Neural progenitor cell (in vitro differentiated cells): ENCODE measurements around the gene CDC25C. TPM values are rescaled to one million over a fixed set of nuclear protein-coding genes. Genes with fewer than 3 reads are reported as not detected.
"Not testable (repeated sequence)": the region's sequence is repeated elsewhere in the genome, so short reads cannot be mapped to it uniquely, and the experiment has no call there.

Experiments used
- DNase-seq: peaks from one replicate; pipeline ENCODE4 v3.0.0-alpha.2; 2016; ENCODE audit warnings: low spot score
- H2AFZ ChIP-seq: fragments of 200-600 bp; sonication (generic); replicated peaks from 2 replicates; pipeline ENCODE4 v1.6.1; 2016; ENCODE audit warnings: antibody characterized with exemption
- H3F3A ChIP-seq: fragments of 200-600 bp; sonication (generic); 2 replicates; pipeline ENCODE4 v1.6.1; 2016; ENCODE audit warnings: antibody characterized with exemption, low read depth
- H3K27ac ChIP-seq: fragments of 200-600 bp; sonication (generic); 2 replicates; pipeline ENCODE4 v1.5.1; 2016; ENCODE audit warnings: mild to moderate bottlenecking
- H3K27me3 ChIP-seq: fragments of 200-600 bp; sonication (generic); 2 replicates; pipeline ENCODE4 v1.6.1; 2016; ENCODE audit warnings: mild to moderate bottlenecking, moderate library complexity
- H3K36me3 ChIP-seq: fragments of 200-600 bp; sonication (generic); 2 replicates; pipeline ENCODE4 v1.5.1; 2016
- H3K4me1 ChIP-seq: fragments of 200-600 bp; sonication (generic); 2 replicates; pipeline ENCODE4 v1.6.1; 2016; ENCODE audit warnings: mixed run types
- H3K4me2 ChIP-seq: fragments of 200-600 bp; sonication (generic); 2 replicates; pipeline ENCODE4 v1.6.1; 2016
- H3K4me3 ChIP-seq: fragments of 200-600 bp; sonication (generic); 2 replicates; pipeline ENCODE4 v1.5.1; 2016
- H3K79me2 ChIP-seq: fragments of 200-600 bp; sonication (generic); 2 replicates; pipeline ENCODE4 v1.6.1; 2016; ENCODE audit warnings: low read depth
- H3K9ac ChIP-seq: fragments of 200-600 bp; sonication (generic); 2 replicates; pipeline ENCODE4 v1.6.1; 2016
- H3K9me3 ChIP-seq: fragments of 200-600 bp; sonication (generic); 2 replicates; pipeline ENCODE4 v1.5.1; 2016; ENCODE audit warnings: low read depth
- H4K20me1 ChIP-seq: fragments of 200-600 bp; sonication (generic); 2 replicates; pipeline ENCODE4 v1.6.1; 2016; ENCODE audit warnings: low read depth
- H3K27ac Mint-ChIP-seq: 3 replicates; pipeline ENCODE4 v1.8.0; 2021; ENCODE audit warnings: mixed read lengths
- H3K27me3 Mint-ChIP-seq: 2 replicates; pipeline ENCODE4 v1.8.0; 2022; ENCODE audit warnings: low read depth, mild to moderate bottlenecking, inconsistent platforms, moderate library complexity, mixed read lengths; ENCODE audit not compliant: insufficient read depth
- H3K36me3 Mint-ChIP-seq: 3 replicates; pipeline ENCODE4 v1.8.0; 2021; ENCODE audit warnings: mixed read lengths
- H3K4me1 Mint-ChIP-seq: 3 replicates; pipeline ENCODE4 v1.8.0; 2021; ENCODE audit warnings: mixed read lengths
- H3K4me3 Mint-ChIP-seq: 3 replicates; pipeline ENCODE4 v1.8.0; 2021; ENCODE audit warnings: mild to moderate bottlenecking, moderate library complexity, mixed read lengths
- H3K9me3 Mint-ChIP-seq: 3 replicates; pipeline ENCODE4 v1.8.0; 2020; ENCODE audit warnings: mixed read lengths
- EZH2 ChIP-seq: fragments of 200-600 bp; sonication (generic); IDR thresholded peaks from 2 replicates; pipeline ENCODE4 v1.6.1; 2017; ENCODE audit warnings: antibody characterized with exemption, mild to moderate bottlenecking, moderate library complexity
- EZH2phosphoT487 ChIP-seq: fragments of 200-600 bp; sonication (generic); IDR thresholded peaks from 2 replicates; pipeline ENCODE4 v1.6.1; 2017; ENCODE audit warnings: antibody characterized with exemption
- total RNA-seq: library from RNA; depleted of rRNA; stranded (reverse); fragments of >200 nt; gene quantifications from 2 replicates; pipeline ENCODE4 v1.2.3, GENCODE V29; 2015; ENCODE audit warnings: low replicate concordance
- TF ChIP-seq, protein P1 (sequence below): fragments of 200-600 bp; sonication (generic); IDR thresholded peaks from 2 replicates; pipeline ENCODE4 v1.5.1; 2017; ENCODE audit warnings: antibody characterized with exemption, mild to moderate bottlenecking

CDC25C gene
- total RNA-seq, 1 donor from 2014 or later, result 48.6 TPM

- TF ChIP-seq, protein P1, sequence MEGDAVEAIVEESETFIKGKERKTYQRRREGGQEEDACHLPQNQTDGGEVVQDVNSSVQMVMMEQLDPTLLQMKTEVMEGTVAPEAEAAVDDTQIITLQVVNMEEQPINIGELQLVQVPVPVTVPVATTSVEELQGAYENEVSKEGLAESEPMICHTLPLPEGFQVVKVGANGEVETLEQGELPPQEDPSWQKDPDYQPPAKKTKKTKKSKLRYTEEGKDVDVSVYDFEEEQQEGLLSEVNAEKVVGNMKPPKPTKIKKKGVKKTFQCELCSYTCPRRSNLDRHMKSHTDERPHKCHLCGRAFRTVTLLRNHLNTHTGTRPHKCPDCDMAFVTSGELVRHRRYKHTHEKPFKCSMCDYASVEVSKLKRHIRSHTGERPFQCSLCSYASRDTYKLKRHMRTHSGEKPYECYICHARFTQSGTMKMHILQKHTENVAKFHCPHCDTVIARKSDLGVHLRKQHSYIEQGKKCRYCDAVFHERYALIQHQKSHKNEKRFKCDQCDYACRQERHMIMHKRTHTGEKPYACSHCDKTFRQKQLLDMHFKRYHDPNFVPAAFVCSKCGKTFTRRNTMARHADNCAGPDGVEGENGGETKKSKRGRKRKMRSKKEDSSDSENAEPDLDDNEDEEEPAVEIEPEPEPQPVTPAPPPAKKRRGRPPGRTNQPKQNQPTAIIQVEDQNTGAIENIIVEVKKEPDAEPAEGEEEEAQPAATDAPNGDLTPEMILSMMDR, result no peak
- no peak for TF ChIP-seq EZH2phosphoT487
- no peak for TF ChIP-seq EZH2
- no peaks in the 10 kb centered on the region for H3K9me3 ChIP-seq
- no peaks in the 10 kb centered on the region for H4K20me1 ChIP-seq
- no peaks in the 10 kb centered on the region for H3K27me3 Mint-ChIP-seq
- no peak overlapping the region for H3K9ac ChIP-seq
- H2AFZ ChIP-seq, result no peak overlapping the region
- H3K36me3 ChIP-seq, result no peaks in the 10 kb centered on the region
- peaks cover 3% of the 10 kb centered on the region for H3K4me1 Mint-ChIP-seq
- H3K4me3 Mint-ChIP-seq, result no peak overlapping the region
- peaks cover 9% of the 10 kb centered on the region for H3K4me1 ChIP-seq
- H3K27ac ChIP-seq, result no peak overlapping the region
- no peaks in the 10 kb centered on the region for H3K27me3 ChIP-seq
- H3K4me2 ChIP-seq, result no peak overlapping the region
- DNase-seq, result no peak
- peaks cover 11% of the 10 kb centered on the region for H3F3A ChIP-seq
- no peak overlapping the region for H3K27ac Mint-ChIP-seq
- H3K4me3 ChIP-seq, result no peak overlapping the region
- H3K79me2 ChIP-seq, result no peaks in the 10 kb centered on the region
- no peaks in the 10 kb centered on the region for H3K36me3 Mint-ChIP-seq
- H3K9me3 Mint-ChIP-seq, result no peaks in the 10 kb centered on the region
Measured at GRCh38 chr5:138257583-138257982, 74.0 kb downstream of the CDC25C start.

GRCh38 chr5:138252944-138253343 lies 78.7 kb downstream of the CDC25C start:
- Mint-ChIP-seq H3K9me3 (no peaks in the 10 kb centered on the region), H3K4me3 (no peak overlapping the region), H3K36me3 (no peaks in the 10 kb centered on the region), H3K27me3 (peaks cover 6% of the 10 kb centered on the region), H3K27ac (peak overlapping the region; percentile 53), H3K4me1 (peaks cover 3% of the 10 kb centered on the region)
- DNase-seq, result peak; percentile 16
- no peaks in the 10 kb centered on the region for H3K36me3 ChIP-seq
- peaks cover 5% of the 10 kb centered on the region for H3F3A ChIP-seq
- no peak overlapping the region for H3K4me3 ChIP-seq
- no peak overlapping the region for H3K27ac ChIP-seq
- H3K4me1 ChIP-seq, result peaks cover 13% of the 10 kb centered on the region
- peak overlapping the region; percentile 42 for H3K4me2 ChIP-seq
- no peaks in the 10 kb centered on the region for H4K20me1 ChIP-seq
- no peaks in the 10 kb centered on the region for H3K79me2 ChIP-seq
- H3K27me3 ChIP-seq, result no peaks in the 10 kb centered on the region
- peak overlapping the region; percentile 26 for H2AFZ ChIP-seq
- H3K9ac ChIP-seq, result no peak overlapping the region
- H3K9me3 ChIP-seq, result no peaks in the 10 kb centered on the region
- TF ChIP-seq, protein P1, result no peak
- TF ChIP-seq EZH2, result no peak
- no peak for TF ChIP-seq EZH2phosphoT487

GRCh38 chr5:138247800-138248199 lies 83.8 kb downstream of the CDC25C start:
- H3K4me3 ChIP-seq, H3K36me3 Mint-ChIP-seq, H2AFZ ChIP-seq, DNase-seq, H3K27ac Mint-ChIP-seq, H3K79me2 ChIP-seq, H3K9me3 Mint-ChIP-seq, H3K9ac ChIP-seq, H3K27ac ChIP-seq, H4K20me1 ChIP-seq, H3K36me3 ChIP-seq, H3K4me2 ChIP-seq, H3K9me3 ChIP-seq, H3K27me3 ChIP-seq, H3K4me3 Mint-ChIP-seq: not testable (repeated sequence)
- peaks cover 13% of the 10 kb centered on the region for H3K27me3 Mint-ChIP-seq
- peaks cover 28% of the 10 kb centered on the region for H3K4me1 Mint-ChIP-seq
- H3K4me1 ChIP-seq, result peaks cover 31% of the 10 kb centered on the region
- peaks cover 19% of the 10 kb centered on the region for H3F3A ChIP-seq

- no peak for DNase-seq
- TF ChIP-seq, protein P1, result no peak
- TF ChIP-seq EZH2phosphoT487 (no peak), EZH2 (no peak)
- H3K9me3 Mint-ChIP-seq, result no peaks in the 10 kb centered on the region
- H3K4me3 ChIP-seq, result no peak overlapping the region
- no peaks in the 10 kb centered on the region for H3K9me3 ChIP-seq
- peak overlapping the region; percentile 88 for H3K27ac Mint-ChIP-seq
- no peak overlapping the region for H3K4me2 ChIP-seq
- H3K27me3 ChIP-seq, result peaks cover 19% of the 10 kb centered on the region
- no peaks in the 10 kb centered on the region for H3K79me2 ChIP-seq
- H2AFZ ChIP-seq, result no peak overlapping the region
- no peaks in the 10 kb centered on the region for H3K36me3 ChIP-seq
- no peaks in the 10 kb centered on the region for H4K20me1 ChIP-seq
- no peak overlapping the region for H3K4me3 Mint-ChIP-seq
- peaks cover 25% of the 10 kb centered on the region for H3F3A ChIP-seq
- no peaks in the 10 kb centered on the region for H3K36me3 Mint-ChIP-seq
- peaks cover 11% of the 10 kb centered on the region for H3K27me3 Mint-ChIP-seq
- peaks cover 31% of the 10 kb centered on the region for H3K4me1 Mint-ChIP-seq
- H3K27ac ChIP-seq, result no peak overlapping the region
- peaks cover 32% of the 10 kb centered on the region for H3K4me1 ChIP-seq
- H3K9ac ChIP-seq, result no peak overlapping the region
Measured at GRCh38 chr5:138246822-138247221, 84.8 kb downstream of the CDC25C start.
